Fibroblast of the aortic adventitia (primary cell): ENCODE measurements around the gene UQCC5. TPM values are rescaled to one million over a fixed set of nuclear protein-coding genes. Genes with fewer than 3 reads are reported as not detected.

Source experiments
- DNase-seq: peaks from one replicate; pipeline ENCODE4 v3.0.0-alpha.2; 2010; ENCODE audit warnings: low read depth
- H3K4me3 ChIP-seq: 2 replicates; pipeline ENCODE4 v1.5.1; 2011; ENCODE audit warnings: low read depth, mild to moderate bottlenecking, control low read depth, low read length, moderate library complexity
- CTCF ChIP-seq: IDR thresholded peaks from 2 replicates; pipeline ENCODE4 v1.5.1; 2011; ENCODE audit warnings: mild to moderate bottlenecking, low read length, control low read depth, inconsistent platforms; ENCODE audit not compliant: insufficient read depth
- small RNA-seq: library from RNA; depleted of rRNA; stranded (forward); fragments of <200 nt; gene quantifications from one replicate; pipeline ENCODE3, GENCODE V24; 2012
- total RNA-seq: library from RNA; depleted of rRNA; stranded (reverse); fragments of >200 nt; gene quantifications from 2 replicates; pipeline ENCODE4 v1.2.3, GENCODE V29; 2012; ENCODE audit warnings: low replicate concordance

UQCC5 gene
- total RNA-seq, 1 donor = 7.7 TPM

- peak; percentile 13 for DNase-seq
- H3K4me3 ChIP-seq = no peak overlapping the region
- no peak for TF ChIP-seq CTCF
These were observed 37.9 kb downstream of the UQCC5 start for GRCh38 chr3:52574056-52574965.

Small RNA genes lying within 50 kb of the gene (small RNA-seq; reads per million reads assigned to genes)
- gene RNU6-856P (not detected), gene RNU6ATAC16P (not detected)

Other genes with a start within 250 kb of the UQCC5 start
- gene GLYCTK, start 248.8 kb upstream of the UQCC5 start, total RNA-seq = 6.1 and 10.4 TPM in 2 replicates
- gene DNAH1, start 220.3 kb upstream of the UQCC5 start, total RNA-seq = 3.4 and 6.0 TPM in 2 replicates
- 41.2 and 54.9 TPM in 2 replicates for gene BAP1, start 126.6 kb upstream of the UQCC5 start, total RNA-seq
- gene PHF7, start 125.9 kb upstream of the UQCC5 start, total RNA-seq = 5.8 and 9.0 TPM in 2 replicates
- gene SEMA3G, start 91.5 kb upstream of the UQCC5 start, total RNA-seq = 0.49 TPM in 1 of 2 replicates, not detected in the other
- 1.4 and 2.0 TPM in 2 replicates for gene TNNC1, start 82.6 kb upstream of the UQCC5 start, total RNA-seq
- gene NISCH, start 81.0 kb upstream of the UQCC5 start, total RNA-seq = 52.7 and 90.8 TPM in 2 replicates
- 0.90 and 1.1 TPM in 2 replicates for gene STAB1, start 41.3 kb upstream of the UQCC5 start, total RNA-seq
- 31.1 and 68.2 TPM in 2 replicates for gene NT5DC2, start 2.7 kb upstream of the UQCC5 start, total RNA-seq
- gene PBRM1, start 149.3 kb downstream of the UQCC5 start, total RNA-seq = 115 and 149 TPM in 2 replicates
- gene GNL3, start 149.4 kb downstream of the UQCC5 start, total RNA-seq = 114 and 325 TPM in 2 replicates
- 71.1 and 107 TPM in 2 replicates for gene GLT8D1, start 169.2 kb downstream of the UQCC5 start, total RNA-seq
- gene SPCS1, start 169.5 kb downstream of the UQCC5 start, total RNA-seq = 18.6 and 111 TPM in 2 replicates
- gene NEK4, start 234.3 kb downstream of the UQCC5 start, total RNA-seq = 3.6 and 28.2 TPM in 2 replicates
- 1.3 TPM in 1 of 2 replicates, not detected in the other for gene ITIH1, start 241.0 kb downstream of the UQCC5 start, total RNA-seq